Activated T-cell treated with anti-CD3 and anti-CD28 coated beads for 1 hour (primary cell): ENCODE measurements around the gene LRP1B.
"Not testable (repeated sequence)": the region's sequence is repeated elsewhere in the genome, so short reads cannot be mapped to it uniquely, and the experiment has no call there.

Source experiments
- DNase-seq: peaks from one replicate; pipeline ENCODE4 v3.0.0-alpha.2; 2020; ENCODE audit warnings: low read depth

Gene LRP1B

DNA sequence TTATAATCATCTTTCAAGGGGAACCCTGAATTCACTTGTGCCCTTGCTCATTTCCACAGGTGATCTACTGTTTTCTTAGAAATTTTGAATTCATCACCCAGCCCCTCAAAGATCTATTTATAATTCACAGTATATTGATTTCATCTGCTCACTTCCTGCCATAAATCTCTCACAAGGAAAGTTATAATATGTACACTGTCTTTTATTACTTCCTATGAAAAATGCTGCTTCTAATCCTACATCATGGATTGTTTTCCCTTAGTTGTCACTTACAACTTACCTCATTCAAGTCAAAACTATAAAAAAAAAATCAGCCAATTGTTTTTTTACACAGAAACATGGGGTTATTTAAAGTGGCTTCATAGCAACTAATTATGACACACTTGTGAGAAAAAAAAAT is 1443.0 kb downstream of the LRP1B start:
- no peak for DNase-seq

DNA sequence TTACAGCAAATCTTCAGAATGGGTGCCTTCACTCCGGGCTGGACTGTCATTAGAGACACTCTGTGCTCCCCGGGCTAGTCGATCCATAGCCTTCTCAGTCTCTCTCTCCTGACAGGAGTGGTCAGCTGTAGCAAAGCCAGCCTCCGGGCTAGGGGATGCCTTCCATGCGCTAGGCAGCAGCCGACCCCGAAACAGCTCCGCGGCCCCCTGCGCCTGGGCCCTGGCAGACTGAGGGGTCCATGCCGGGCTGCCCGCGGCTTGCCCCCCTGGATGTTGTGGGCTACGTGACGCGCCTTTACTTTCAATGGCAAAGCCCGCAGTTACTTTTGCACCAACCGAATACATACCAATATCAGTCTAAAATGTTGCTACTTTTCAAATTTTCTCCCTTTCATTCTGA is 1447.2 kb downstream of the LRP1B start:
- no peak for DNase-seq

DNA sequence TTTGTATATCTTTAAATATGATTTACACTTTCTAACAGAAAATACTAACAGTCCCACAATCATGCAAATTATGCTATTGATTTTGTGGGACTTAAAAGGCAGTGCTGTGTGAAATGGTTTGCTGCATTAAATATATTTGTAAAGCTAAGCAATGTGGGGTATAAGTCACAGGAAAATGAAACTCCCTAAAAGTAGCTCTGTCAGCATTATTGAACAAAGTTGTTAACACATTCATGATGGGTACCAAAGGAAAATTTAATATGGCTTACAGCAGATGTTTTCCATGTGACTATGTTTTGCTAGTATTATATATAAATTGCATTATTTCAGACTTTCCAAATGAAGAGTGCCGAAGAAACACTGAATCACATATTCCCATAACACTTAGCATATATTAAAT is 1450.0 kb downstream of the LRP1B start:
- no peak for DNase-seq

DNA sequence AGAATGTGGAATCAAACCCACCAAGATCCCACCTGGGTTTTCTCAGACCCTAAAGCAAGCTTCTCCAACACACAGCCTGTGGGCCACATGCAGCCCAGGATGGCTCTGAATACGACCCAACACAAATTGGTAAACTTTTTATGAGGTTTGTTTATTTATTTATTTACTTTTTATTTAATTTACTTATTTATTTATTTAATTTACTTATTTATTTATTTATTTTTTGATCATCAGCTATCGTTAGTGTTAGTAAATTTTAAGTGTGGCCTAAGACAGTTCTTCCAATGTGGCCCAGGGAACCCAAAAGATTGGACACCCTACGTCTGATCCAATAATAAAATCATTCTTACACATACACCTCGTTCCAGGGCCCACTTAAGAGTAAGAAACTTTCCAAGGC is 1451.1 kb downstream of the LRP1B start:
- DNase-seq = no peak

DNA sequence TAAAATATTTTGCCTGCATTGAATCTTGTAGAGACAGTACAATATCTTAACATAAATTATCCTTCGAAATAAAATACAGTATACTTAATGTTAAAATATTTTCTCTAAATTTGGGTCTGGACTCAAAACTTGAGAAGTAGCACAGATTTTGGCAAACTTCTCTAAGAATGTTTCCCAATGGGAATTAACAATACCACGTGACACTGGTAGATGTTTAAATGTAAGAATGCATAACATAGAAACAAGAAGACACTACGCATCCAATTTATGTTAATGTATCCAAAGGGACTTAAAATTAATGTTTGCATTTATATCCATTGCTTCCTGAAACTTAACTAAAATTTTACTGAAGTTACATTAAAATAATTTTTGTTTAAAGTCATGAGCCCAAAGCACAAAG is 1460.9 kb downstream of the LRP1B start:
- no peak for DNase-seq

DNA sequence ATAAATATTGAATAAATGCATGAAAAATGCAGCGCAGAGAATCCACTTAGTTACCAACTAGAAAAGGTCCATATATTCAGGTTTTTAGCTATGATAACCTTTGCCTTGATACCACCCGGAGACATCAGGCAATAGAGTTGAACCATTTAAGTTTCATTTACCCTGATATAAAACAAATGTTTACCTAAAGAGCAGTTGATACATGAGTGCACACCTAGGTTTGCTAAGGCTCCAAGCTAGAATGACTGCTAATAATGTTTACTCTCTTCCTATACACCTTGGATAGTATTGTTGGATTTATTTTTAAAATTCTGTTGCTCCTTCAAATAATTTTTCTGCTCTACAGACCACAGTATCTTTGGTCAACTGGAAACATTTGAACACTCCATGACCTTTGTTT is 1463.6 kb downstream of the LRP1B start:
- DNase-seq = no peak

DNA sequence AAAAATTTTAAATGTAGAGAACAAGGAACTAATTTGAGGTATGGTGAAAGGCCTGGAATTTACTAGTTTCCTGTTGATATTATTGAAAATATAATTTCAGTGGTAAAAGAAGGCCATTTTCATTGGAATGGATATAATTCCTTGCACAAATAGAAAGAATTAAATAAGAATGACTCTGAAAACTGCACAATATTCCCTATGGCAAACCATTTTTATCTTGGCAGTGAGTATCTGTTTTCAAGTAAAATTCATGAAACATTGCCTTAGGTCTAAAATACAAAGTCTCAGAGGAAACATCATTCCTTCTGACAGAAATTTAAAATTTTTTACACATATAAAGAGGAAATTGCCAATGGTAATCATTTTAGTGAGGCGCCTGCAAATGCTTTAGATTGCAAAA is 1468.3 kb downstream of the LRP1B start:
- no peak for DNase-seq

DNA sequence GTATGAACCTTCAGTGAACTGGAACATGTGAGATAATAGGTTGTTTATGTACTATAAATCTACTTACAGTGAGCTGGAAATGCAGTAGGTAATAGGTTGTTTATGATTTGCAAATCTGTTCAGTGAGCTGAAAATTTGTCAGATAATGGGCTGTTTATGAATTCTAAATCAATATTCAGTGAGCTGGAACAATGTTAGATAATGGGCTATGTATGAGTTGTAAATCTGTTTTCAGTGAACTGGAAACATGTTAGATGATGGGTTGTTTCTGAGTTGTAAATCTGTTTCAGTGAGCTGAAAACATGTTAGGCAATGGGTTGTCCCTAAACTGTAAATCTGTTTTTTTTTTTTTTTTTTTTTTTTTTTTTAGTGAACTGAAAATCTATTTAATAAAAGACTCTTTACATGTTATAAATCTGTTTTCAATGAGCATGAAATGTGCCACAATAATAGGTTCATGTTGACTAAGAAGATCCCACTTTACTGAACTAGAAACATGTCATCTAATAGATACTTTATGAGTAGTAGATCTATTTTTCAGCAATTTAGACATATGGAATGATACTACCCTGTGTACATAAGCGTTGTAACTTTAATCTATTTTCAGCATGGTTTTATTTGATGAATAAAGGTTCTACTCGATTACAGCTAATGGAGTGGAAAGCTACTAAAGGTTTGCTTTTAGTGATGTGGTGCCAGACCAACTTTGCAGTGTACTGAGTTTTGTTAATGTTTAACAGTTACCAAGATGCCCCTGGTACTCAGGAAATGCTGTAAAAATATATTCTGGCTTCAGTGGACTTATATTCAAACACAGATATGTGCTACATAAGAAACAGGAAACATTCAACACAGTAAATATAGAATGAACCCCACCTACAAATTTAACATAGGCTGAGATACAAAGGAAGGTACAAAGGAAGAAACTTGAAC is 1471.8 kb downstream of the LRP1B start:
- DNase-seq = no peak

DNA sequence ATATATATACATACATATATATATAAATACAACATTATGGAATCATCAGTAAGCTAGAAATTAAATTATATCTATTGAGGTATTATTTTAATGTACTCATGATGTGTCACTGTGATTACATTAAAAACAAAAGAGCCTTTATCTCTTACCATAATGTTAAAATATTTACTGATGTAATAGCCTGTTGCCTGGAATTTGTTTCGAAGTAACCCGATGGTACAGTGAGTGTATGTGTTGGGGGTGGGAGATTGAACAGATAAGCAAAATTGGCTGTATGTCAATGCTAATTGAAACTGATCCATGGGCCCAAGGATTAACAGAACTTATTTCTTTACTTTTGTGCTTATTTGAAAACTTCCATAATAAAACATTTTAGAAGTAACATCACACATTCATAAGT is 1473.2 kb downstream of the LRP1B start:
- no peak for DNase-seq

DNA sequence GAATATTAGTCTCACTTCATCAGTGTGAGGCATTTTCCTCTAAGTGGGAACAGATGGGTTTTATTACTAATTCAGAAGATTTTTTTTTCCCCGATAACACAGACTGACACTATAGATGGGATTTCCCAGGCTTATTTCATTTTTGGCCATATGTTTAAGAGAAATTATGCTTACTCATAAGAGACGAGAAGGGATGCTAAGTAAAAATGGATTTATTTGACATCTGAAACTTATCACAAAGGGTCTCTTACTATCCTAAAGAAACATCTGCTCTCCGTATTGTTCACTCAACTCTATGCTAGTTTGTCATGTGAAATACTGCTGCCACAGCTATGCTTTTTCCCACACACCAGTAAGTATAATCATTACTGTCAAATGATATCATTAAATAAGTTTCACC is 1476.3 kb downstream of the LRP1B start:
- DNase-seq = no peak

DNA sequence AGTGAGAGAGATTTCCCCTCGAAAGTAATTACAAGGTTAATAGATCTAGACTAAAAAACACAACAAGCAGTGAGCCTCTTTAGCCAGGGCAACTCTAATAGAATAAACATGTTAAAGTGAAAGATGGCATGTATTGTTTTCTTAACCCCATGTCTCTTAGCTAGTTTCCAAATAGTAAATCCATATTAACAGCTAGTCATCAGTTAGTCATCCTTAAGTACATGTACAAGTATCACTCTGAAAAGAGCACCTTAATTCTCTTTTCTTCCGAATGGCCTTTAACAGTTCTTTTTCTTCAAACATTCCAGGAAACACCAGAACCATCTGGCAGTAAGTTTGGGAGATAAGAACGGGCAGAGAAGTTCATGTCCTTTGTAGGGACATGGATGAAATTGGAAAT is 1480.0 kb downstream of the LRP1B start:
- no peak for DNase-seq

DNA sequence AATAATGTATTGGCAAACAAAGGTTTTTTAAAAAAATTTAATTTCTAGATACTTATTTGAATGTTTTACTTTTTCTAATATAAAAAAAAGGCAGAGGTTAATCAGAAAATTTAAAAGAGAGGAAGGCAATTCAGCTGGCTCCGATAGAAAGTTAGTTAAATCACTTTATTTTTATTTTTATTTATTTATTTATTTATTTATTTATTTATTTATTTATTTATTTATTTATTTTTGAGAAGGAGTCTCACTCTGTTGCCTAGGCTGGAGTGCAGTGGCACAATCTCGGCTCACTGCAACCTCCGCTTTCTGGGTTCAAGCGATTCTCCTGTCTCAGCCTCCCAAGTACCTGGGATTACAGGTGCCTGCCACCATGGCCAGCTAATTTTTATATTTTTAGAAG is 1480.7 kb downstream of the LRP1B start:
- not testable (repeated sequence) for DNase-seq

DNA sequence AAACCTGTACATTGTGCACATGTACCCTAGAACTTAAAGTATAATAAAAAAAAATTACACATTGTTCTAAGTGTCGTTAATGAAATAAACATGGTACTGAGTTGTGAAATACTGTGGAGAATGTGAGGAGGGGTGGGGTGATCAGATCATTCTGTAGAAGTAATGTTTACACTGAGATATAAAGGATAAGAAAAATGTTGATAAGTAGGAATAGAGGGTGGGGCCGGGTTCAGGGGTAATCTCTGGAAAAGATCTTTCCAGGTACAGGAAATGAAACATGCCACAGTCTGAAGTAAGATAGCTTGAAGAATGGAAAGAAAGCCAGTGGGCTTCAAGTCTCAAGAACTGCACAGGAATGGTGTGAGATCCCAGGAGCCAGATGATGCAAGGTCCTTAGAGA is 1482.4 kb downstream of the LRP1B start:
- no peak for DNase-seq

DNA sequence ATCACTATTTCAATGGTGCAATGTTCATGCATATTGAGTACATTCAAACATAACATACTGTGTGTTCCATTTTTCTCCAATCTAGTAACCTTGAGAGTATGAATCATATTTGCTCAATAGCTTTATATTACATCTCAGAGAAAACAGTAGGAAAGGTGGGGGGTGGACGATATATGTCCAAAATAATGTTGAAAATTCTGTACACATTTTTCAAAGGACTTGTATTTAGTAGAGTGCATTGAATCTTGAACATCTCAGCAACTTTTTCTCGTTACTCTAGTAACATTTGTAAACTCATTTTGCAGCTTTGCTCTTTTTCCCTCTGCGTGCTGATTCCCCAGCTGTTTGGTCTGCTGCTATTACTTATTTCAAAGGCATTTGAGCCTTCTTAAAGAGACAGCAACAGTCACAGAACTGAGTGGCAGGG is 1487.0 kb downstream of the LRP1B start:
- DNase-seq = no peak

DNA sequence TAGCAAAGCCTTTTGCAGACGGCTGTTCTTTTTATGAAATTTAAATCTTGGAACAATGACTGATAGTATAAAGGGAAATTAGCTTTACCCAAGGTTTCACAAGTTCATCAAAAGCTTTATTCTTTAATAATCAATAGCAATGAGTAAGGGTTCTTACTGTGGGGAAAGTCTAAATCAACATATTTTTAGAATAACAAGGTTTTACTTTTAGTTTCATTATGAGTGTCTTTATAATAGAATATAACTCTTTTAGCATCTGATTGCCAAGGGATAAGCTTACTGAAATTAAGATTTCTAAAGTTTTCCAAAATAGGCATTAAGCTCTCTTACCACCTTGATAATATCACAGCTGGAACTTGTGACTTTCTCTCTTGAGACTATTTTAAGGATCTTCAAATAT is 1489.7 kb downstream of the LRP1B start:
- no peak for DNase-seq

DNA sequence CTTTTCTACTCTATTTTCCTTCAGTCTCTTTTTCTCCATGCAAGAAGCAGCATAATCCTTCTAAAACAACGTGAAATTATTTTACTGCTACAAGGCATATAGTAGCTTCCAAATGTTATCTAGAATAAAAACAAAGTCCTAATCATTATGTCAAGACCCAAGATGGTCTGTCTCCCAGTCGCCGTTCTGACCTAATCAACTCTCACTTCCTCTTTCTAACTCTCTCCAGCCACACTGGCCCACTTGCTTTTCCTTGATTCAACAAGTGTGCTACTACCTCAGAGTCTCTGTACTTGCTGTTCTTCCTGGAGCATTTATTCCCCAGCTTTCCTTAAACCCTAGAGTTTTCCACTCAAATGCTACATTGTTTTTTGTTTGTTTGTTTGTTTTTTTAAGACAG is 1491.2 kb downstream of the LRP1B start:
- no peak for DNase-seq

DNA sequence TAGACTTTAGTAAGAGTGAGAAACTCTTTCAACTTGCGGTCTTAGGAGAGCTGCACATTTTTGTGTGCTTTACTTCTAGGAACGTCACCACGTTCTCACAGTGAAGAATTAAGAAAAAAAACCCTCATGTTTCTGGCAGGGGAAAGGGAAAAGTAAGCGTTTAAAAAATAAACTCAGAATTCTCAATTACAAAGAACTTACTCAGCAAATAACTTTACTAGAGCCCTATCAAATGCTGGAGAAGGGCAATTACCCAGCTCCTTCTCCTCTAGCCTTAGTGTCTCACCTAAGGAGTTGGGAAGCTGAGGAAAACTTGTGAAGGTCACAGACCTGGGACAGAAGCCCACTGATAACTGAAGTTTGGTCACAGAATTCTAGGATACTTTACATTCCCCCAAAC is 1500.3 kb downstream of the LRP1B start:
- no peak for DNase-seq

DNA sequence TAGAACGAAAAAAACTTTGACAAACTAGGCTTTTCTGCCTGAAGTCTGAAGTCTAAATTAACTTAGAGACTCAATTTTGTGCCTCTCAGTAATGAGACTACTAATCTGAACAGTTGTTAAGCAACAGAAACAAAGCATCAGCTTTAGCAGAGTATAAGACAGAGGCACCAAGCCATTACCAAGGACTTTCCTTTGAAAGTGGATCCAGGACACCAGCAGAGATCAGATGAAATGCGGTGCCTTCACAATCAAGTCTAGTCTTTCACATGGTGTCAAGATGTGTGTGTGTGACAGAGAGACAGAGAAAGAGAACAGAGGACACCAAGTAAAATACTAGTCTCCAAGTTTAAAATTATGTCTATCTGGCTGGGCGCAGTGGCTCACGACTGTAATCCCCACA is 1502.9 kb downstream of the LRP1B start:
- DNase-seq = no peak

DNA sequence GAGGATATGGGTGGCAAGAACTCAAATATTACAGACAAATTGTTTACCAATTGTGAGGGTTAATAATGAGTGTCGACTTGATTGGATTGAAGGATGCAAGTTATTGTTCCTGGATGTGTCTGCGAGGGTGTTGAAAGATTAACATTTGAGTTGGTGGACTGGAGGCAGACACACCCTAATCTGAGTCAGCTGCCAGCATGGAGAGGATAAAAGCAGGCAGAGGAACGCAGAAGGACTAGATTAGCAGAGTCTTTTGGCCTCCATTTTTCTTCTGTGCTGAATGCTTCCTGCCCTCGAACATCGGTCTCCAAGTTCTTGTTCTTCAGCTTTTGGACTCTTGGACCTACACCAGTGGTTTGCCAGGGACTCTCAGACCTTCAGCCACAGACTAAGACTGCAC is 1503.7 kb downstream of the LRP1B start:
- DNase-seq = no peak

DNA sequence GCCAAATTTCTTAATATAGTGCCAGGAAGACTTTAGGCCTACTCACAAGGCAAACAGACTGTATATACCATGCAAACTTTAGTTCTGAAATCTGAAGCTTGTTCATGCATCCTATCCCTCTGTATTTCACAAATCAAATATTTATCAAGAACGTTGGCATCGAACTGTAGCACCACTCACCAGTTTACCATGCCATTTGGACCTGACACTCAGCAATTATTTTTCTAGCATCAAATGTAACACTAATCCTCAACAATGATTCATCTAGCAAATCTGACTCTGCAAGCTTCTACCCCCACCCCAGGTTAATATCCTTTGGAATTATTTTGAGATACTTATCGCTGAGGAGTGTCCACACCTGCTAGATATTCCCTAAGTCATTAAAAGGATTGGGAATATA is 1506.6 kb downstream of the LRP1B start:
- no peak for DNase-seq

DNA sequence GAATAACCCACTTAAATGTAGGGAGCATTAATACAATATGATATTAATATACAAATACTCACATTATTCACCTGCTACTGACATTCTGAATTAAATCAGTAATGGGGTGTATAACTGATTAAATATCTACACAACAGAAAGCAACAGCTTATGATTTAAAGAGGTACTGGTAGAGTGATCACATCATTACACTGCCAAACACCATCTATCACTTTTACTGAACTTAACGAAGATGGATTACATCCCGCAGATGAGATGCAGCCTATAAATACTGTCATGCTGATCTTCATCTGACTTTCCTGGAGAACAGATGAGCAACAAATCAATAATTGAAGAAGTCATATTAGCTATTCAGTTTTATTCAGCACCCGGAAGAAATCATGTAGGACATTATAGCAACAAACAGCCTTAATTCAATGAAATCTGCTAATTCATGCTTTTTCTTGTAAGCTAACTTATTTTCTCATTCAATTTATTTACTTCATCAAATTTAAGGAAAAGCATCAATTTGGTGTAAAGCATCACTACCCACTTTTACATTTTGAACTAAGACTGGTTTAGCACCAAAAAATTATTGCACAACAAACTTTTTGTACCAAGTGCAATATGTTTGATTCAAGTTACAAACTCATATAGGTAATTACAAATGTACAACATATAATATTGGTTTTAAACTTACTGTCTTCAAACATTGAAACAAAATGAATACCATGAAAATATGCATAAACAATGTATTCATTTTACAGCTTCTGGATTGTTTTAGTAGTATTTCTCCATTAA is 1509.0 kb downstream of the LRP1B start:
- no peak for DNase-seq

DNA sequence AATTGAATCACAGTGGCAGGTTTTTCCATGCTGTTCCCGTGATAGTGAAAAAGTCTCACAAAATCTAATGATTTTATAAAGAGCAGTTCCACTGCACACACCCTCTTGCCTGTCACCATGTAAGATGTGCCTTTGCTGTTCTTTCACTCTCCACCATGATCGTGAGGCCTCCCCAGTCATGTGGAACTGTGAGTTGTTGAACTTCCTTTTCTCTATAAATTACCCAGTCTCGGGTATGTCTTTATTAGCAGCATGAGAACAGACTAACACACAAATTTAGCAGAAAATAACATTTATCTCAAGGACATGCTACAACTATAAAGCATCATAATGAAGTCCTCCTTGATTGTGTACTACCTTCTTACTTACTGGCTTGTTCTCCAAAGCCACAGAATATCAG is 1526.0 kb downstream of the LRP1B start:
- DNase-seq = no peak

DNA sequence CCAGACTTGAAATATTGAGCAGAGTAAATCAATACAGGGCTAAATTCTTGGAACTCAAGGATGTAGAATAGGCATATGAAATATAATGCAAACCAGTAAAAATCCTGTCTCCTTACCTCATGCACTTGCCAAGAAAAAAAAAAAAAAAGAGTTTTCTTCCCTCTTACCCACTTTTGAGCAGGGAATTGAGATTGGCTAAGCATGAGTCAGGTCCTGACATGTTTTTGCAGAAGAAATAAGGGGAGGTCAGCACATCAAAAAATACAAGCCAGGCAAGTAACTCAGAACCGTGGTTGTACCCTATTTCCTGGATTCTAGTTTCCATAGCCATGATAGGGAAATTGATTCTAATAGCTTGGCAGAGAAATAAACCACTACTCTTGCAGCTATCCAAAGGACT is 1526.7 kb downstream of the LRP1B start:
- DNase-seq = no peak
